Effector memory CD4-positive, alpha-beta T cell (primary cell): ENCODE data around the gene HS6ST1.

Experiments
- DNase-seq, 3 donors: peaks; one replicate each; pipeline ENCODE4 v3.0.0-alpha.2; 2020
- H3K27ac ChIP-seq: 2 replicates; pipeline ENCODE4 v1.7.0; 2013; ENCODE audit warnings: mild to moderate bottlenecking, low read length, moderate library complexity; ENCODE audit not compliant: insufficient read depth, poor library complexity, severe bottlenecking
- H3K27me3 ChIP-seq: replicated peaks from 2 replicates; pipeline ENCODE4 v1.7.0; 2013; ENCODE audit warnings: mild to moderate bottlenecking, low read length; ENCODE audit not compliant: insufficient read depth, control insufficient read depth, poor library complexity, severe bottlenecking
- H3K36me3 ChIP-seq: 2 replicates; pipeline ENCODE4 v1.7.0; 2013; ENCODE audit warnings: mild to moderate bottlenecking, low read length, moderate library complexity; ENCODE audit not compliant: control insufficient read depth, insufficient read depth
- H3K4me1 ChIP-seq: 2 replicates; pipeline ENCODE4 v1.7.0; 2013; ENCODE audit warnings: low read length, mild to moderate bottlenecking; ENCODE audit not compliant: control insufficient read depth, insufficient read depth, poor library complexity, severe bottlenecking
- H3K4me3 ChIP-seq: 2 replicates; pipeline ENCODE4 v1.7.0; 2013; ENCODE audit warnings: low read length, low read depth, mild to moderate bottlenecking; ENCODE audit not compliant: insufficient read depth, poor library complexity, severe bottlenecking
- H3K9me3 ChIP-seq: 2 replicates; pipeline ENCODE4 v1.7.0; 2013; ENCODE audit warnings: mild to moderate bottlenecking, low read length, moderate library complexity; ENCODE audit not compliant: control insufficient read depth

The HS6ST1 gene

DNA sequence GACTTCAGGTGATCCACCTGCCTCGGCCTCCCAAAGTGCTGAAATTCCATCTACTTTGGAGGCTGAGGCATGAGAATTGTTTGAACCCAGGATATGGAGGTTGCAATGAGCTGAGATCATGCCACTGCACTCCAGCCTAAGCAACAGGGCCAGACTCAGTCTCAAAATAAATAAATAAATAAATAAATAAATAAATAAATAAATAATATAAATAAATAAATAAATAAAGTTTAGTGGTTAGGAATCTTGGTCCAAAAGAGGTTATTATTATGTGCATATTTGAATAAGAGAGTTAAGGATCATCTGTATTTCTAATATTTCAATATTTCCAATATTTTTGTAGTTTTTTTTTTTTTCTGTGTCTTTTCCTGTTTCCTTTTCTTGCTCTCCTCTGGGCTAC lies 90.8 kb downstream of the HS6ST1 start:
- H3K27ac ChIP-seq = no peak overlapping the region
- H3K4me1 ChIP-seq = peaks cover 3% of the 10 kb centered on the region
- H3K4me3 ChIP-seq = no peak overlapping the region
- H3K36me3 ChIP-seq = no peaks in the 10 kb centered on the region
- no peak for DNase-seq
- no peaks in the 10 kb centered on the region for H3K9me3 ChIP-seq
- no peaks in the 10 kb centered on the region for H3K27me3 ChIP-seq

- Histone ChIP-seq H3K36me3 (no peaks in the 10 kb centered on the region), H3K27me3 (no peaks in the 10 kb centered on the region), H3K9me3 (no peaks in the 10 kb centered on the region), H3K27ac (no peak overlapping the region), H3K4me1 (no peaks in the 10 kb centered on the region), H3K4me3 (no peak overlapping the region)
- DNase-seq = no peak
Observed at GRCh38 chr2:128219891-128220290, 98.8 kb downstream of the HS6ST1 start.

- Histone ChIP-seq H3K36me3 (no peaks in the 10 kb centered on the region), H3K4me1 (no peaks in the 10 kb centered on the region), H3K27ac (no peak overlapping the region), H3K4me3 (no peak overlapping the region), H3K9me3 (no peaks in the 10 kb centered on the region), H3K27me3 (no peaks in the 10 kb centered on the region)
- no peak for DNase-seq
Observed at GRCh38 chr2:128217671-128218070, 101.0 kb downstream of the HS6ST1 start.

- Histone ChIP-seq H3K27me3 (no peaks in the 10 kb centered on the region), H3K4me3 (no peak overlapping the region), H3K27ac (no peak overlapping the region), H3K9me3 (no peaks in the 10 kb centered on the region), H3K36me3 (no peaks in the 10 kb centered on the region), H3K4me1 (no peaks in the 10 kb centered on the region)
- DNase-seq = no peak
Observed at GRCh38 chr2:128215897-128216642, 102.6 kb downstream of the HS6ST1 start.
